IMR-90 (cell line): ENCODE measurements around the gene MPST. TPM values are rescaled to one million over a fixed set of nuclear protein-coding genes. Genes with fewer than 3 reads are reported as not detected.

Experiments used
- ATAC-seq: fragments of 200-7000 bp; cut with Tn5 transposase; 2 replicates; pipeline ENCODE4 v1.9.1; 2020; ENCODE audit warnings: low read depth, mild to moderate bottlenecking, moderate library complexity
- Bru-seq: library from RNA; stranded (reverse); fragments of 400-500 nt; gene quantifications from one replicate; lab custom pipeline; 2021; lab: Mats Ljungman, UMichigan
- BruChase-seq, 2 experiments: library from RNA; stranded (reverse); fragments of 400-500 nt; gene quantifications; one replicate each; lab custom pipeline; 2021; lab: Mats Ljungman, UMichigan
- BruUV-seq: library from RNA; stranded (reverse); fragments of 400-500 nt; replicated peaks from 2 replicates; lab custom pipeline; 2021; lab: Mats Ljungman, UMichigan
- CTCF ChIA-PET: fragments of 300-600 bp; formaldehyde crosslinking; extraction: SDS; loops from one replicate; lab custom pipeline; 2021; ENCODE audit warnings: antibody characterized with exemption; lab: Yijun Ruan, JAX
- POLR2A ChIA-PET: fragments of 300-600 bp; sonication (Branson Sonifier 250); formaldehyde crosslinking; loops from one replicate; lab custom pipeline; 2022; ENCODE audit warnings: antibody characterized with exemption; ENCODE audit not compliant: unreplicated experiment; lab: Charles Lee
- DNase-seq: peaks from one replicate; pipeline ENCODE4 v3.0.0; 2013
- H2AFZ ChIP-seq: replicated peaks from 2 replicates; pipeline ENCODE3; 2013; ENCODE audit warnings: low read length, mild to moderate bottlenecking; ENCODE audit not compliant: poor library complexity
- H2AK5ac ChIP-seq: 2 replicates; pipeline ENCODE4 v1.6.1; 2013; ENCODE audit warnings: low read depth, low read length, inconsistent platforms
- H2AK9ac ChIP-seq: replicated peaks from 2 replicates; pipeline ENCODE3; 2013; ENCODE audit warnings: mild to moderate bottlenecking, low read depth, low read length, moderate library complexity; ENCODE audit not compliant: poor library complexity
- H2BK120ac ChIP-seq: 2 replicates; pipeline ENCODE4 v1.6.1; 2013; ENCODE audit warnings: low read depth, low read length, inconsistent platforms
- H2BK15ac ChIP-seq: 3 replicates; pipeline ENCODE4 v1.6.1; 2013; ENCODE audit warnings: low read depth, low read length, inconsistent platforms
- H2BK20ac ChIP-seq: 2 replicates; pipeline ENCODE4 v1.6.1; 2013; ENCODE audit warnings: low read depth, mild to moderate bottlenecking, inconsistent platforms, low read length, moderate library complexity
- H2BK5ac ChIP-seq: 2 replicates; pipeline ENCODE4 v1.6.1; 2013; ENCODE audit warnings: mild to moderate bottlenecking, low read depth, low read length, inconsistent platforms; ENCODE audit not compliant: poor library complexity, severe bottlenecking
- H3K14ac ChIP-seq: replicated peaks from 2 replicates; pipeline ENCODE4 v1.6.1; 2013; ENCODE audit warnings: low read depth, low read length, inconsistent platforms
- H3K18ac ChIP-seq: 2 replicates; pipeline ENCODE4 v1.6.1; 2013; ENCODE audit warnings: low read depth, low read length, control low read depth
- H3K23ac ChIP-seq: 2 replicates; pipeline ENCODE4 v1.6.1; 2013; ENCODE audit warnings: low read depth, low read length, inconsistent platforms
- H3K27ac ChIP-seq: 2 replicates; pipeline ENCODE4 v1.5.1; 2013; ENCODE audit warnings: mild to moderate bottlenecking, control low read depth, low read length; ENCODE audit not compliant: insufficient read depth
- H3K27me3 ChIP-seq: 2 replicates; pipeline ENCODE4 v1.6.1; 2013; ENCODE audit warnings: low read length; ENCODE audit not compliant: control insufficient read depth, insufficient read depth
- H3K36me3 ChIP-seq: 2 replicates; pipeline ENCODE4 v1.6.1; 2013; ENCODE audit warnings: low read length, mixed read lengths; ENCODE audit not compliant: control insufficient read depth, insufficient read depth
- H3K4ac ChIP-seq: 2 replicates; pipeline ENCODE4 v1.6.1; 2013; ENCODE audit warnings: low read depth, low read length, inconsistent platforms
- H3K4me1 ChIP-seq: 2 replicates; pipeline ENCODE4 v1.6.1; 2013; ENCODE audit warnings: low read length, mixed read lengths; ENCODE audit not compliant: control insufficient read depth, insufficient read depth
- H3K4me2 ChIP-seq: 2 replicates; pipeline ENCODE4 v1.6.1; 2013; ENCODE audit warnings: low read depth, mild to moderate bottlenecking, control low read depth, low read length, moderate library complexity
- H3K4me3 ChIP-seq: 2 replicates; pipeline ENCODE4 v1.5.1; 2013; ENCODE audit warnings: low read depth, mild to moderate bottlenecking, control low read depth, low read length, moderate library complexity; ENCODE audit not compliant: insufficient read depth
- H3K56ac ChIP-seq: 2 replicates; pipeline ENCODE4 v1.6.1; 2013; ENCODE audit warnings: low read length, inconsistent platforms; ENCODE audit not compliant: insufficient read depth; ENCODE audit errors: extremely low read depth
- H3K79me1 ChIP-seq, 2 experiments: 2 replicates each; pipeline ENCODE4 v1.6.1; 2013; ENCODE audit warnings: low read length in 2 of 2, inconsistent platforms in 1 of 2, low read depth in 1 of 2
- H3K9ac ChIP-seq: 2 replicates; pipeline ENCODE4 v1.6.1; 2013; ENCODE audit warnings: low read depth, low read length, control low read depth
- H3K9me1 ChIP-seq: 2 replicates; pipeline ENCODE4 v1.6.1; 2013; ENCODE audit warnings: low read length, inconsistent platforms; ENCODE audit not compliant: insufficient read depth
- H3K9me3 ChIP-seq: 2 replicates; pipeline ENCODE4 v1.6.1; 2013; ENCODE audit warnings: low read length; ENCODE audit not compliant: control insufficient read depth, insufficient read depth
- H4K20me1 ChIP-seq: 2 replicates; pipeline ENCODE4 v1.6.1; 2013; ENCODE audit warnings: low read length, inconsistent platforms; ENCODE audit not compliant: insufficient read depth
- H4K5ac ChIP-seq: 2 replicates; pipeline ENCODE4 v1.6.1; 2013; ENCODE audit warnings: mild to moderate bottlenecking, low read depth, low read length, control low read depth
- H4K8ac ChIP-seq, 2 experiments: 2 replicates each; pipeline ENCODE4 v1.6.1; 2013; ENCODE audit warnings: low read depth in 2 of 2, low read length in 2 of 2, control low read depth in 1 of 2, inconsistent platforms in 1 of 2
- H4K91ac ChIP-seq: 2 replicates; pipeline ENCODE4 v1.6.1; 2013; ENCODE audit warnings: low read depth, low read length, inconsistent platforms; ENCODE audit not compliant: insufficient read depth
- BHLHE40 ChIP-seq: fragments of 150-350 bp; IDR thresholded peaks from 2 replicates; pipeline ENCODE4 v1.6.1; 2016; ENCODE audit warnings: mild to moderate bottlenecking, low read depth, low read length
- CEBPB ChIP-seq: IDR thresholded peaks from 2 replicates; pipeline ENCODE4 v1.6.1; 2012; ENCODE audit warnings: low read depth, low read length, improper control_type of control experiment
- CHD1 ChIP-seq: IDR thresholded peaks from 2 replicates; pipeline ENCODE4 v1.6.1; 2012; ENCODE audit warnings: low read depth, low read length, improper control_type of control experiment
- CTCF ChIP-seq: conservative IDR thresholded peaks from 2 replicates; pipeline ENCODE4 v1.5.1; 2012; ENCODE audit warnings: mild to moderate bottlenecking, low read depth, low read length, improper control_type of control experiment
- MAFK ChIP-seq: IDR thresholded peaks from 2 replicates; pipeline ENCODE4 v1.6.1; 2012; ENCODE audit warnings: low read depth, low read length, improper control_type of control experiment
- MAZ ChIP-seq: IDR thresholded peaks from 2 replicates; pipeline ENCODE4 v1.6.1; 2012; ENCODE audit warnings: low read depth, mild to moderate bottlenecking, low read length, improper control_type of control experiment, moderate library complexity, borderline replicate concordance
- POLR2A ChIP-seq: IDR thresholded peaks from 2 replicates; pipeline ENCODE4 v1.6.1; 2012; ENCODE audit warnings: mild to moderate bottlenecking, low read depth, low read length
- SMC3 ChIP-seq: fragments of 150-350 bp; IDR thresholded peaks from 2 replicates; pipeline ENCODE4 v1.6.1; 2016; ENCODE audit warnings: low read depth, mild to moderate bottlenecking, antibody characterized with exemption, low read length, moderate library complexity
- WGBS, 2 experiments: methylation state at CpG; one replicate each; pipeline versions ENCODE4 v1.1.5 to v1.1.7; 2013; ENCODE audit warnings: missing lambda C conversion rate in 2 of 2; ENCODE audit not compliant: insufficient read length in 1 of 2; ENCODE audit errors: extremely low coverage in 2 of 2; 5-methylcytosine and 5-hydroxymethylcytosine counted together
- dilution Hi-C: fragments of 300-500 bp; cut with HindIII; formaldehyde crosslinking; loops from one replicate; pipeline ENCODE4 v1.14.3; 2018; ENCODE audit warnings: low sequenced_read_pairs; ENCODE audit not compliant: unreplicated experiment
- in situ Hi-C: fragments of 300-500 bp; cut with MboI; formaldehyde crosslinking; loops from 3 replicates; pipeline ENCODE4 v1.14.3; 2019; ENCODE audit warnings: low sequenced_read_pairs, inconsistent platforms, mixed read lengths
- intact Hi-C: fragments of 100-400 bp; cut with micrococcal nuclease; formaldehyde crosslinking; loops from 2 replicates; pipeline ENCODE4 v1.10.0; 2022
- long read RNA-seq: library from polyadenylated mRNA; unstranded; transcript quantifications from one replicate; pipeline ENCODE4 v2.0.0, GENCODE V29; 2021; ENCODE audit not compliant: unreplicated experiment
- polyA plus RNA-seq, 3 experiments: library from polyadenylated mRNA; depleted of rRNA; stranded (reverse); fragments of >200 nt; gene quantifications; 2 replicates each; pipeline ENCODE4 v1.2.3, GENCODE V29; 2012; ENCODE audit warnings: low replicate concordance in 1 of 3
- total RNA-seq: library from RNA; depleted of rRNA; stranded (reverse); fragments of >200 nt; gene quantifications from 2 replicates; pipeline ENCODE4 v1.2.3, GENCODE V29; 2012; rRNA removed

The MPST gene
- total RNA-seq (19.2 and 22.5 TPM in 2 replicates), polyA plus RNA-seq (2012; rRNA removed) (43.0 and 60.2 TPM in 2 replicates), Bru-seq, nascent RNA (percentile 55 among the genes with signal in this experiment), BruChase-seq, experiment 1, labeled RNA remaining after a 6-hour chase (percentile 60 among the genes with signal in this experiment), BruChase-seq, experiment 2, labeled RNA remaining after a 2-hour chase (percentile 61 among the genes with signal in this experiment)
- polyA plus RNA-seq (2012; cell fraction: cytosol; rRNA removed) = 54.5 and 93.1 TPM in 2 replicates
- polyA plus RNA-seq (2012; cell fraction: nucleus; rRNA removed; ENCODE audit: low replicate concordance) = 48.0 and 88.6 TPM in 2 replicates
- long read RNA-seq, transcript MPST-203 (3 exons, 1,345 nt) = minor isoform, 27 of 95 reads
- long read RNA-seq, transcript MPST-206 (3 exons, 1,331 nt) = major isoform, 34 of 95 reads
- long read RNA-seq, partial matches to known transcripts = 16 of 95 reads
- long read RNA-seq, other reads (novel, unspliced or antisense) = 15 of 95 reads

DNA sequence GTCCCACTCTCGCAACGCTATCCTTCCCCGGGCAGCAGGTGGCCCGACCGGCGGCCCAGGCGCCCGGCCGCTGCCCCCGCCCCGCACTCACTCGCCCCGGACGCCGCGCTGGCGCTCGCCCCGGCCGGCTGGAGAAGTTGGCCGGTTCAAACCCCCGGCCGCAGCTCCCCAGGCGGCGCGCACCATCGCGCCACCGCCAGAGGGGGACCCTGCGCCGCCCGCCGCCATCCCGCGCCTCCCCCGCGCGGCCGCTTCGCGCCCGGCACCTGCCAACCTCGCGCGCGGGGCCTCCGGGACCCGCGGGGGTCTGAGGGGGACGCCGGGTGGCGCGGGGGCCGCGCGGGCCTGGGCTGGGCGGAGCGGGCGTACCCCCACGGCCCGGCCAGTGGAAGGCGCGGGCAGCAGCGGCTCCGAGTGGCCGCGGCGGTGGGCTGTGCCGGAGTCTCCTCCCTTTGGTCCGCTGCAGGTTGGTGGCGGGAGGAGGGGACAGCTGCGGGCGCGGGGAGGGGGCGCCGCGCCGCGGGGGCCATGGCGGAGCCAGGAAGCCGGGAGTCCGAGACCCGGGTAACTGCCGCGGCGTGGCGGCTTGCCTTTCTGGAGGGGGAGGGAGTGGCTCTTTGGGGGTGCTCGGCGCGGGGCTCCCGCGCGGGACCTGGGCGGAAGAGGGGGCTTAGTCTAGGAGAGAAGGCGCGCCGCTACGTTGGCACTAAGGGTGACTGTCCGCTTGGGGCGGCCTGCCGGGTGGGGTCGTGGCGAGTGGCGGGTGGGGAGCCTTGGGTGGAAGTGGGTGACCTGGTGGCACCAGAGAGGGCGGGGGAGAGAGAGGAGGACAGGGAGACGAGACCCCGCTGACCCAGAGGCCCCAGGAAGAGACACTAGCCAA lies at the start of gene MPST, which contains the start of gene TST:
MPST (plus strand) TSS at position 434 of the 883 bp plus-strand sequence; CDS start at position 529, 95 bp downstream.
TST (minus strand) TSS at position 139 of the 883 bp plus-strand sequence. CDS start 715 bp downstream, outside the sequence.
- ChIA-PET CTCF (interaction anchor here (0.5 kb wide), 1 partner anchor 167 kb away, joined by 4 read pairs; no protein-coding TSS in a partner anchor), POLR2A (interaction anchor here (0.5 to 1.0 kb wide), 2 partner anchors 13 to 605 kb away, joined by 4 read pairs; no protein-coding TSS in a partner anchor)
- no peaks in the 10 kb centered on the region for H3K27me3 ChIP-seq
- H3K4me1 ChIP-seq = peaks cover 7% of the 10 kb centered on the region
- intact Hi-C loops (loop anchor here (5.0 kb wide), 1 partner anchor 237 kb away; no protein-coding TSS in a partner anchor), in situ Hi-C loops (no loop called here), dilution Hi-C loops (no loop called here)
- peak within 1 kb of the TSS; percentile 82 for H3K27ac ChIP-seq
- peak within 1 kb of the TSS; percentile 70 for H4K91ac ChIP-seq
- ATAC-seq (peak; percentile 92), DNase-seq (peak; percentile 61)
- peak within 1 kb of the TSS; percentile 49; the same call in 1 of the 2 replicates for H3K56ac ChIP-seq
- TF ChIP-seq CHD1 = peak; percentile 52; the same call in 1 of the 2 replicates
- TF ChIP-seq BHLHE40 = peak; percentile 94
- TF ChIP-seq CEBPB = no peak
- TF ChIP-seq CTCF = 0 out of 2 replicates have a peak, but pooled peaks have one; percentile 4
- TF ChIP-seq MAZ = peak; percentile 53; the same call in 1 of the 2 replicates
- TF ChIP-seq SMC3 = no peak
- no peak for TF ChIP-seq MAFK
- TF ChIP-seq POLR2A = peak; percentile 81
- peaks cover 20% of the 10 kb centered on the region for H4K20me1 ChIP-seq
- H2AFZ ChIP-seq = peak within 1 kb of the TSS; percentile 93
- H3K36me3 ChIP-seq = peaks cover 15% of the 10 kb centered on the region
- H3K9me3 ChIP-seq = no peaks in the 10 kb centered on the region
- H3K18ac ChIP-seq = peak within 1 kb of the TSS; percentile 67; the same call in 1 of the 2 replicates
- BruUV-seq = no TSS peak
- H2AK5ac ChIP-seq = peak within 1 kb of the TSS; percentile 85
- peak within 1 kb of the TSS; percentile 71 to 76 for H4K8ac ChIP-seq
- peak within 1 kb of the TSS; percentile 94 for H3K9ac ChIP-seq
- peak within 1 kb of the TSS; percentile 81 for H4K5ac ChIP-seq
- peak within 1 kb of the TSS; percentile 80 for H3K4me3 ChIP-seq
- H3K4ac ChIP-seq = peak within 1 kb of the TSS; percentile 77
- no peak within 1 kb of the TSS for H2BK15ac ChIP-seq
- H3K4me2 ChIP-seq = peak within 1 kb of the TSS; percentile 93
- peak within 1 kb of the TSS; percentile 87 for H2AK9ac ChIP-seq
- peaks cover 15 to 62% of the 10 kb centered on the region in 2 experiments for H3K79me1 ChIP-seq
- WGBS, 2 experiments = 0% methylated on average over 24 of the region's 107 CpGs; no CpG with 5 or more reads in 1 of the 2 experiments
- no peak within 1 kb of the TSS for H2BK20ac ChIP-seq
- H2BK120ac ChIP-seq = peak within 1 kb of the TSS; percentile 48; the same call in 1 of the 2 replicates
- peak within 1 kb of the TSS; percentile 71 for H3K23ac ChIP-seq
- H3K9me1 ChIP-seq = peaks cover 5% of the 10 kb centered on the region; the same call in 1 of the 2 replicates
- H3K14ac ChIP-seq = peak within 1 kb of the TSS; percentile 85
- H2BK5ac ChIP-seq = peak within 1 kb of the TSS; percentile 93
